Hindlimb muscle (tissue), 1 donor: ENCODE data around the gene EIF4G3. TPM values are rescaled to one million over a fixed set of nuclear protein-coding genes. Genes with fewer than 3 reads are reported as not detected.
"Not testable (repeated sequence)": the region's sequence is repeated elsewhere in the genome, so short reads cannot be mapped to it uniquely, and the experiment has no call there.

Source experiments
- DNase-seq: peaks from one replicate; pipeline ENCODE4 v3.0.0-alpha.2; 2013
- polyA plus RNA-seq: library from polyadenylated mRNA; unstranded; fragments of 120-200 nt; gene quantifications from one replicate; pipeline ENCODE4 v1.2.1, GENCODE V29; 2013; ENCODE audit not compliant: insufficient read length

EIF4G3 gene
- polyA plus RNA-seq, 1 donor = 33.8 TPM

DNA sequence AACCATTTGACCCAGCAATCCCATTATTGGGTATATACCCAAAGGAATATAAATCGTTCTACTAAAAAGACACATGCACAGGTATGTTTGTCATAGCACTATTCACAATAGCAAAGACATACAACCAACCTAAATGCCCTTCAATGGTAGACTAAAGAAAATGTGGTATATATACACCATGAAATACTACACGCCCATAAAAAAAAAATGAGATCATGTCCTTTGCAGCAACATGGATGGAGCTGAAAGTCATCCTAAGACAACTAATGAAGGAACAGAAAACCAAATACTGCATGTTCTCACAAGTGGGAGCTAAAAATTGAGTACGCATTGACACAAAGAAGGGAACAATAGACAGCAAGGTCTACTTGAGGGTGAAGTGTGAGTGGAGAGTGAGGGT, 72.0 kb downstream of the EIF4G3 start:
- DNase-seq = no peak

DNA sequence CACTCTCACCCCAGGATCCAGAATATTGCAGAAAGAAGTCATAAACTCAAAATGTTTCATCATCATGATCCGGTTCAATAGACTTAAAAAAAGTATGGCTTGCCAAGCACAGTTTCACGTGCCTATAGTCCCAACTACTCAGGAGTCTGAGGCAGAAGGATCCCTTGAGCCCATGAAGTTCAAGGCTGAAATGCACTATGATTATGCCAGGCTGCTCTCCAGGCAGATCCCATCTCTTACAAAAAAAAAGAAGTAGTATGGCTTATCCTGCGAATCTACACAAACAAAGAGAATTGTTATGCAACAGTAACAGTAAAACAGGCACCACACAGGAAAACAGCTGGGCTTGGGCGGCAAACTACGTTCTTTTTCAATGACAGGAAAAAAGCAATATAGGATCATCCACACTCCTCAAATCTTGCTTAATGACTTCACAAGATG, 76.2 kb downstream of the EIF4G3 start:
- peak; percentile 23 for DNase-seq

DNA sequence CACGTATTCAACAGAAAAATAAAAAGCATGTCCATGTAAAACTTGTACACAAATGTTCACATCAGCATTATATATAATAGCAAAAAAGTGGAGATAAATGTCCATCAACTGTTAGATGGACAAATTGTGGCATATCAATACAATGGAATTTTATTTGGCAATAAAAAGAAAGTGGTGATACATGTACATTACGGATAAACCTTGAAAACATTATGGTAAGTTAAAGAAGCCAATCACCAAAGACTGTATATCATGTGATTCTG, 76.9 kb downstream of the EIF4G3 start:
- DNase-seq = no peak

DNA sequence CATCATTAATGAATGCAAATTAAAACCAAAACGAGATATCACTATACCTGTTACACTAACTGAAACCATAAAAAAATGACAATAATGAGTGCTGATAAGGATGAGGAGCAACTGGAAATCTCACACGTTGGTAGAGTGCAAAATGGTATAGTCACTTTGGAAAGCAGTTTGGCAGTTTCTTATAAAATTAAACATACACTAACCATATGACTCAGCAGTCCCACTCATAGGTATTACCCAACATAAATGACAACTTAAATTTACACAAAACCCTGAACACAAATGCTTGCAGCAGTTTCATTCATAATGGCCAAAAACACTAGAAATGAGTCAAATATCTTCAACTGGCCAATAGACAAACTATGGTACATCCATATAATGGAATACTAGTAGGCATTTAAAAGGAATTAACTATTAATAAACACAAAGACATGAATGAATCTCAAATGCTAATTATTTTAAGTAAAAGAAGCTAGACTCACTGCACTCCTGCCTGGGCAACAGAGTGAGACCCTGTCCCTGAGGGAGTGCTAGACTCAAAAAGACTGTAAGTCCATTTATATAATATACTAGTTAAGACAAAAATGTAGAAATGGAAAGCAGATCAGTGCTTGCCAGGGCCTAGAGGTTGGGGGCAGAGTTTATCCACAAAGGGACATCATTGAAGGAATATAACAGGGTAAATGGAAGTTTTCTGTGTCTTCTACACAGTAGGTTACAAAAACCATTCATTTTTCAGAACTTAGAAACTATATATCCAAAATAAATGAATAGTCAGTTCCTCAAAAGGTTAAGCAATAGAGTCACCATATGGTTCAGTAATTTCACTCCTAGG, 77.4 kb downstream of the EIF4G3 start:
- no peak for DNase-seq

DNA sequence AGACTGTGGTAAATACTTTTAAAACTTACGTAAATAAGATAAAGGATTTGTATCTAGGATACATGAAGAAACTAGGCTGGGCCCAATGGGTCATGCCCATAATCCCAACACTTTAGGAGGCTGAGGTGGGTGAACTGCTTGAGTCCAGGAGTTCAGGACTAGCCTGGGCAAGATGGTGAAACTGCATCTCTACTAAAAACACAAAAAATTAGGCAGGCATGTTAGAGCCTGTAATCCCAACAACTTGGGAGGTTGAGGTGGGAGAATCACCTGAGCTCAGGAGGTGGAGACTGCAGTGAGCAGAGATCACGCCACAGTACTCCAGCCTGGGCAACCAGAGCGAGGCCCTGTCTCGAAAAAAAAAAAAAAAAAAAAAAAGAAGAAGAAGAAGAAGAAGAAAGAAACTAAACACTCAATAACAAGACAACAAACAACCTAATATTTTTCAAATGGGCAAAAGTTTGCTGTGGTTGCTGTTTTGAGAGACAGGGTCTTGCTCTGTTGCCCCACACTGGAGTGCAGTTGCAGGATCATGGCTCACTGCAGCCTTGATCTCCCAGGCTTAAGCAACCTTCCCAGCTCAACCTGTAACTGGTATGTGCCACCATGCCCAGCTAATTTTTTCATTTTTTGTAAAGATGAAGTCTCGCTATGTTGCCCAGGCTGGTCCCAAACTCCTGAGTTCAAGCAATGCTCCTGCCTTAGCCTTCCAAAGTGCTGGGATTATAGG, 78.3 kb downstream of the EIF4G3 start:
- no peak for DNase-seq

DNA sequence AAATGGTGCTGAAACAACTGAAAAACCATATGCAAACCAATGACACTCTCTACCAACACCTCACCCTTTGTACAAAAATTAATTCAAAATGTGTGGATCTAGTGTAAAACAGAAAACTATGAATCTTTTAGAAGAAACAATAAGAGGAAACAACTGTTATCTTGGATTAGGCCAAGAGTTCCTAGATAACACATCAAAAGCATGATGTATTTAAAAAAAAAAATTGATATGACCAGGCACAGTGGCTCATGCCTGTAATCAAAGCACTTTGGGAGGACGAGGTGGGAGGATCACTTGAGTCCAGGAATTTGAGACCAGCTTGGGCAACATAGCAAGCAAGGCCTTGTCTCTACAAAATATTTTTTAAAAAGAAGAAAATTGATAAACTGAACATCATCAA, 79.0 kb downstream of the EIF4G3 start:
- no peak for DNase-seq

DNA sequence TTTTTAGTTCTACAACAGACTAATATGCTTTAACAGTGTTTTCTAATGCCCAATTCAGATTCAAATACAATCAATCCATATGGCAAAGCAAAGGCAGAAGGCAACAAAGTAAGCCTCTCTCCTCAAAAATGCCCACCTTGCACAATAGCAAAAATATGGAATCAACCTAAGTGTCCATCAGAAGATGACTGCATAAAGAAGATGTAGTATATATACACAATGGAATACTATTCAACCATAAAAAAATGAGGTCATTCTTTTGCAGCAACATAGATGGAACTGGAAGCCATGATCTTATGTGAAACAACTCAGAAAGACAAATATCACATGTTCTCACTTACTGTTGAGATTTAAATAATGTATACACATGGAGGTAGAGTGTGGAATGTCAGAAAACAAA, 80.7 kb downstream of the EIF4G3 start:
- DNase-seq = no peak

DNA sequence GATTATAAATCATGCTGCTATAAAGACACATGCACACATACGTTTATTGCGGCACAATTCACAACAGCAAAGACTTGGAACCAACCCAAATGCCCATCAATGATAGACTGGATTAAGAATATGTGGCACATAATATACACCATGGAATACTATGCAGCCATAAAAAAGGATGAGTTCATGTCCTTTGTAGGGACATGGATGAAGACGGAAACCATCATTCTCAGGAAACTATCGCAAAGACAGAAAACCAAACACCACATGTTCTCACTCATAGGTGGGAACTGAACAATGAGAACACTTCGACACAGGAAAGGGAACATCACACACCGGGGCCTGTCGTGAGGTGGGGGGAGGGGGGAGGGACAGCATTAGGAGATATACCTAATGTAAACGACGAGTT, 82.4 kb downstream of the EIF4G3 start:
- not testable (repeated sequence) for DNase-seq

DNA sequence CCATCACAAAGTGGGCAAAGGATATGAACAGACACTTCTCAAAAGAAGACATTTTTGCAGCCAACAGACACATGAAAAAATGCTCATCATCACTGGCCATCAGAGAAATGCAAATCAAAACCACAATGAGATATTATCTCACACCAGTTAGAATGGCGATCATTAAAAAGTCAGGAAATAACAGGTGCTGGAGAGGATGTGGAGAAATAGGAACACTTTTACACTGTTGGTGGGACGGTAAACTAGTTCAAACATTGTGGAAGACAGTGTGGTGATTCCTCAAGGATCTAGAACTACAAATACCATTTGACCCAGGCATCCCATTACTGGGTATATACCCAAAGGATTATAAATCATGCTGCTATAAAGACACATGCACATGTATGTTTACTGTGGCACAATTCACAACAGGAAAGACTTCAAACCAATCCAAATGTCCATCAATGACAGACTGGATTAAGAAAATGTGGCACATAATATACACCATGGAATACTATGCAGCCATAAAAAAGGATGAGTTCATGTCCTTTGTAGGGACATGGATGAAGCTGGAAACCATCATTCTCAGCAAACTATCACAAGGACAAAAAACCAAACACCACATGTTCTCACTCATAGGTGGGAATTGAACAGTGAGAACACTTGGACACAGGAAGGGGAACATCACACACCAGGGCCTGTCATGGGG, 83.3 kb downstream of the EIF4G3 start:
- not testable (repeated sequence) for DNase-seq

DNA sequence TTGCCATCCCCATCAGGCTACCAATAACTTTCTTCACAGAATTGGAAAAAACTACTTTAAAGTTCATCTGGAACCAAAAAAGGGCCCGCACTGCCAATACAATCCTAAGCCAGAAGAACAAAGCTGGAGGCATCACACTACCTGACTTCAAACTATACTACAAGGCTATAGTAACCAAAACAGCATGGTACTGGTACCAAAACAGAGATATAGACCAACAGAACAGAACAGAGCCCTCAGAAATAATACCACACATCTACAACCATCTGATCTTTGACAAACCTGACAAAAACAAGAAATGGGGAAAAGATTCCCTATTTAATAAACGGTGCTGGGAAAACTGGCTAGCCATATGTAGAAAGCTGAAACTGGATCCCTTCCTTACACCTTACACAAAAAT, 84.2 kb downstream of the EIF4G3 start:
- not testable (repeated sequence) for DNase-seq

DNA sequence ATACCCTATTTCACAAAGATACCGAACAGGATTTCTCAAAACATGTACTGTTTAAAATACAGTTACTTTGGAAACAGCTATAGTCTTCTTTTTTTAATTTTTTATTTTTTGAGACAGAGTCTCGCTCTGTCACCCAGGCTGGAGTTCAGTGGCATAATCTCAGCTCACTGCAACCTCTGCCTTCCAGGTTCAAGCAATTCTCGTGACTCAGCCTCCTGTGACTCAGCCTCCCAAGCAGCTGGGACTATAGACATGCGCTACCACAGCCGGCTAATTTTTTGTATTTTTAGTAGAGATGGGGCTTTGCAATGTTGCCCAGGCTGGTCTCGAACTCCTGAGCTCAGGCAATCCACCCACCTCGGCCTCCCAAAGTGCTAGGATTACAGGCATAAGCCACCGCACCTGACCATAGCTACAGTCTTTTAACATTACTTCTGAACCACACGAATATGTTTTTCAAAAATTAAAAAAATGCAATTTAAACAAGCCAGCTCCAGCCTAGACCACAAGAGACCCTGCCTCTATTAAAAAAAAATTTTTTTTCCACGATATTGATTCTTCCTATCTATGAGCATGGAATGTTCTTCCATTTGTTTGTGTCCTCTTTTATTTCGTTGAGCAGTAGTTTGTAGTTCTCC, 85.5 kb downstream of the EIF4G3 start:
- DNase-seq = not testable (repeated sequence)

DNA sequence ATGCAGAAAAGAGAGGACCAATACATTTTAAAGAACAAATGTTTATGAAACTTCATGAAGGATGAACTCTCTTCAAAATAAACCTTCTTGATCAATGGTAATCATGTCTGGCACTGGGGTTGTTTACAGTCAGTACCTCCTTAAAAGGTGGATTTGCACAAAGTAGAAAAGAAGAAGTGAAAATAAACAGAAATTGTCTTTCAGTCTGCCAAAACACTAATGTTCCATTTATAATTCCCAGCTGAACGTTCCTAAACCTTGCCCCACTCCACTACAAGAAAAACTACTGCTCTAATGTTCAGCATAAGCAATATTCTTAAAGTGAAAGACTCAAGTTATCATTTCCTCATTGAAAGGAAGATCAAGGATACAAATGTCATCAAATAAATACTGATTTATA, 86.2 kb downstream of the EIF4G3 start:
- no peak for DNase-seq

DNA sequence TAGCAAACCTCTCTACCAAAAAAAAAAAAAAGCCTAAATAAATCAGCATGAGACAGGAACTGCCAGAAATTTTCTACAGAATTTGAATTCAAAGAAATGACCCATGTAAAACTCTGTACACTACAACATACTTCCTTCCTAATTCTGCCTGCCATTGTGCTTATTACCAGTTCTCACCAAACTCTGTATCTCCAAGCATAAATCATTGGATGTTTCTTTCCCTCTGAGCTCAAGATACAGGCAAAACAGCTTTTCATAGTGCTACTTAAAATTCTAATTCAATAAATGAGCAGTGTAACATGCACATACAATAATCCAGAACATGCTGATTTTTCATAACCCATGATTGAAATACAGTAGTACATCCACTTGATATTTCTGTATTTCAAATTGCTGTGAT, 87.0 kb downstream of the EIF4G3 start:
- DNase-seq = no peak

DNA sequence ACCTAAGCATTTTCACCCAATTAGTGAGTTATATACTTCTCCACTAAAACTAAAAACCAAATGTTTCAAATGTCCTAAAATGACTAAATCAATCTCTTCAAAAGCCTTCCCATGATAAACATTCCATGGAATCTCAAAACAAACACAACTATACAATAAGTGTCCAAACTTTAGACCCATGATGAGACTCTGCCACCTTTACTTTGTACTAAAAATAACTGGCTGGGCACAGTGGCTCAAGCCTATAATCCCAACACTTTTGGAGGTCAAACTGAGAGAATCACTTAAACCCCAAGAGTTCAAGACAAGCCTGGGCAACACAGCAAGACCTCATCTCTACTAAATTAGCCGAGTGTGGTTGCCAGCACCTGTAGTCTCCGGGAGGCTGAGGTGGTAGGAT, 87.4 kb downstream of the EIF4G3 start:
- DNase-seq = no peak

DNA sequence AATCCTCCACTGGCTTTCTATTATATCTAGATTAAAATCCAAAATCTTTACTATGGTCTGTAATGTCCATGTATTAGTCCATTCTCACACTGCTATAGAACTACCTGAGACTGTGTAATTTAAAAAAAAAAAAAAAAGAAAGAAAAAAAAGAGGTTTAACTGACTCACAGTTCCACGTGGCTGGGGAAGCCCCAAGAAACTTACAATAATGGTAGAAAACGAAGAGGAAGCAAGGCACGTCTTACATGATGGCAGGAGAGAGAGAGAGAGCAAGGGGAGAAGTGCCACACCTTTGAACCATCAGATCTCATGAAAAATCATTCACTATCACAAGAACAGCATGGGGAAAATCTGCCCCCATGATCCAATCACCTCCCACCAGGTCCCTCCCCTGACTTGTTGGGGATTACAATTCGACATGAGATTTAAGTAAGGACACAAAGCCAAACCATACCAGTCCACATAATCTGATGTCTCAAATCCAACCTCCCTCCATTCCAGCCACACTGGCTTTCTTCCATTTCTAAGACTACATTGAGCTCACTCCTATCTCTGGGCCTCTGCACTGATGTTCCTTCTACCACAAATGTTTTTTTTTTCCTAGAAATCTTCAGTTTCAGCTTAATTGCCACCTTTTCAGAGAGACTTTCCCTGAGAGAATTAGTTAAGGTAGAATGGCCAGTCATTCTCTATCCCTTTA, 92.4 kb downstream of the EIF4G3 start:
- DNase-seq = no peak

DNA sequence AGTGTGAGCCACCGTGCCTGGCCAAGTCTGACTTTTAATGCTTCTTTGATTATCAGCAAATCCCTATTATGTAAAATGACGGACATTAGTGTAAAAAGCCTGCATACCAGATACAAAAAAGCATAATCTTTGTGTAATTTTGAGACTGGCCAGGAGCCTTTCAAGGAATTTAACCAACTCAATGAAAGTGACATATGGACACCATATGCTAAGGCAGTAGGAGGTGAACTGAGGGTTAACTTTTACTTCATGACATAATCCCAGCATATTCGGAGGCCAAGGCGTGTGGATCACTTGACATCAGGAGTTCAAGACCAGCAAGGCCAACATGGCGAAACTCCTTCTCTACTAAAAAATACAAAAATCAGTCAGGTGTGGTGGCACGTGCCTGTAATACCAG, 94.6 kb downstream of the EIF4G3 start:
- no peak for DNase-seq

DNA sequence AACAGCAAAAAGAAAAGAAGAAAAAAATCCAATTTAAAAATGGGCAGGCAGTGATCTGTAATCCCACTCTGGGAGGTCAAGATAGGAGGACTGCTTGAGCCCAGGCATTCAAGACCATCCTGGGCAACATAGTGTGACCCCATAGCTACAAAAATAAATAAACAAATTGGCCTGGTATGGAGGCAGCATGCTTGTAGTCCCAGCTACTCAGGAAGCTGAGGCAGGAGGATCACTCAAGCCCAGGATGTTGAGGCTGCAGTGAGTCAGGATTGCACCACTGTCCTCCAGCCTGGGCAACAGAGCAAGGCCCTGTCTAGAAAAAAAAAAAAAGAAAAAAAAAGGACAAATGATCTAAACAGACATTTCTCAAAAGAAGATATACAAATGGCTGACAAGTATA, 99.6 kb downstream of the EIF4G3 start:
- no peak for DNase-seq

DNA sequence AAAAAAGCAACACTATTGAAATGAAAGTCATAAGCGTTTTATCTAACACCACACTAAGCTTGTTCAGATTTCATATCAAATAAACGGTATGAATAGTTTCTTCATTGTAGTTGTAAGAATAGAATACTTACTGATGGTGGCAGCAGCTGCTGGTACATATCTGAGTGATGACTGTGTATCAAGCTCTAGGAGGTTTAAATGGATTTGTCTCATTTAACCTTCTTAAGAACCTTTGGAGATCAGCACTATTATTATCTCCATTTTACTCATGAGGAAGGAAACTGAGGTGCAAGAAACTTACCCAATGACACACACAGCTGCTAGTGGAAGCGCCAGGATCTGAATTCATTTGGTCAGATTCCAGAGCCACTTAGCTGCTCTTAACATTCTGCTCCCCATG, 104.0 kb downstream of the EIF4G3 start:
- no peak for DNase-seq

DNA sequence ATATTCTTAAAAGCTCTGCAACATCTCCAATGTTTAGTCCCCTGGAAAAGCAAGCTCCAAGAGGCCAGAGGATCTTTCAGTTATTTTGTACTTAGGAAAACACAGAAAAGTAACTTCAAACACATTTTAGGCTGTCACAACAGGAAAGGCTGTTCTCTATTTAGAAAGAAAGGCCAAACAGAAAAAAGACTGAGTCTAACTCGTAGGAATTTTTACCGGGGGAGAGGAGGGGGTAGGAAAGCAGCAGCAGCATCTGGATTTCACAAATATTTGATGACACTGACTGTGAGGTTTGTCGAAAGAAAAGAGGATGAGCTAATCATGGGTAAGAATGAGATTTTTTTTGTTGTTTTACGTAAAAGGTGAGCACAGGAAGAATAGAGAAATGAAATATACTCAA, 107.1 kb downstream of the EIF4G3 start:
- no peak for DNase-seq

DNA sequence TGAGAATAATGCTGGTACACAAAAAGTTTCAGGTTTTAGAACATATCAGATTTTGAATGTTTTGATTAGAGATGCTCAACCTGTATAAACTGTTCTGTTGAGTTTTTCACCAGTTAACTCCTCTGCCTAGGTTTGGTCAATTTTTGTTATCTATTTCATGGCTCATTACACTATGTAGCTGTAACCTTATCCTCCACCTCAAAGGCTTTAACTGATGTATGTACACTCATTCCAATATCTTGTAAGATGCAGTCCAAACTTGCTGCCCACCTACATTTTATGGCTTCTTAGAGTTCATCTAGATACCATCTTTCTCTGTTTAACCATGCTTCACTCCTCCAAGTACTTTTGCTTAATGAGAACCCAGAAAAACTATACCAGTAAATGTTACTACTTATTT, 107.8 kb downstream of the EIF4G3 start:
- DNase-seq = no peak

DNA sequence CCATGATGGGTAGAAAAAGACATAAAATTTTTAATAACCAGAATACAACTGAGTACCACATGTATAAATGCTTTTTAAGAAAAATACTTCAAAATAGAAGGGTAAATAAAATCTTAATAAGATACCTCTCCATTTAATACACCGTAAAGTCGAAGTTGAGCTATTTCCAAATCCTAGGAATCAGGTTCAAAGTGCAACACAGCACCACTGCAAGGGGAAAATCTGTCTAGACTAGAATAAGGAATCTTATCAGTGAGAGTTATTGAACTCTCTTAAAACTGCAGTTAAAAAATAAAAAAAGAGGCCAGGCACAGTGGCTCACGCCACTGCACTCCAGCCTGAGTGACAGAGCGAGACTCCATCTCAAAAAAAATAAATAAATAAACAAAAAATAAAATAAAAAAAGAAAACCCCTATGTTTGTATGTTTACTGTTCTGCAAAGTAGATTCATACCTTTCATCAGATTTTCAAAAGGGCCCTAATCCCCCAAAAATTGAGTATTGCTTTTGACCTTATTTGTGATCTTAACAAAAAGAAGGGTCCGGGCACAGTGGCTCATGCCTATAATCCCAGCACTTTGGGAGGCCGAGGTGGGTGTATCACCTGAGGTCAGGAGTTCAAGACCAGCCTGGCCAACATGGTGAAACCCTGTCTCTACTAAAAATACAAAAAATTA, 109.0 kb downstream of the EIF4G3 start:
- DNase-seq = no peak
